GM12878 (cell line): ENCODE measurements around the gene GGT7. TPM values are rescaled to one million over a fixed set of nuclear protein-coding genes. Genes with fewer than 3 reads are reported as not detected.

Source experiments
- BACH1 ChIP-seq: fragments of 450-650 bp; IDR thresholded peaks from 2 replicates; pipeline ENCODE4 v1.6.1; 2017; ENCODE audit warnings: mild to moderate bottlenecking, borderline replicate concordance
- BMI1 ChIP-seq: fragments of 450-650 bp; IDR thresholded peaks from 2 replicates; pipeline ENCODE4 v1.6.1; 2016; ENCODE audit warnings: mild to moderate bottlenecking, moderate library complexity, borderline replicate concordance
- CEBPB ChIP-seq, 2 experiments: fragments of 150-350 bp in 1 of 2; IDR thresholded peaks; 2 replicates each; pipeline ENCODE4 v1.6.1; 2012 to 2014; ENCODE audit warnings: low read depth in 2 of 2, low read length in 2 of 2, borderline replicate concordance in 1 of 2, inconsistent platforms in 1 of 2
- CHD4 ChIP-seq: fragments of 200-600 bp; sonication (generic); IDR thresholded peaks from 2 replicates; pipeline ENCODE4 v1.6.1; 2016; ENCODE audit warnings: mild to moderate bottlenecking
- CREB1 ChIP-seq: IDR thresholded peaks from 2 replicates; pipeline ENCODE4 v1.6.1; 2012; ENCODE audit warnings: low read depth, mild to moderate bottlenecking, inconsistent platforms
- ESRRA ChIP-seq: IDR thresholded peaks from 2 replicates; pipeline ENCODE4 v1.6.1; 2012; ENCODE audit warnings: mild to moderate bottlenecking, low read length, improper control_type of control experiment
- GATAD2B ChIP-seq: fragments of 450-650 bp; conservative IDR thresholded peaks from 2 replicates; pipeline ENCODE4 v1.6.1; 2017; ENCODE audit warnings: low read depth, mild to moderate bottlenecking, moderate library complexity
- HCFC1 ChIP-seq: fragments of 150-350 bp; IDR thresholded peaks from 2 replicates; pipeline ENCODE4 v1.6.1; 2014; ENCODE audit warnings: low read length
- JUND ChIP-seq: IDR thresholded peaks from 2 replicates; pipeline ENCODE4 v1.6.1; 2012; ENCODE audit warnings: low read depth, mild to moderate bottlenecking, low read length, improper control_type of control experiment, moderate library complexity
- KLF5 ChIP-seq: fragments of 450-650 bp; IDR thresholded peaks from 2 replicates; pipeline ENCODE4 v1.6.1; 2014; ENCODE audit warnings: mild to moderate bottlenecking; ENCODE audit not compliant: partially characterized antibody
- MEF2B ChIP-seq: fragments of 450-650 bp; IDR thresholded peaks from 2 replicates; pipeline ENCODE4 v1.6.1; 2018; ENCODE audit warnings: mild to moderate bottlenecking, moderate library complexity; ENCODE audit not compliant: partially characterized antibody, poor library complexity, severe bottlenecking
- NFXL1 ChIP-seq: fragments of 450-650 bp; IDR thresholded peaks from 2 replicates; pipeline ENCODE4 v1.6.1; 2017; ENCODE audit warnings: antibody characterized with exemption, mild to moderate bottlenecking, borderline replicate concordance
- NFYA ChIP-seq: IDR thresholded peaks from 2 replicates; pipeline ENCODE4 v1.6.1; 2011; ENCODE audit warnings: low read depth, mild to moderate bottlenecking, low read length, improper control_type of control experiment, borderline replicate concordance
- NRF1 ChIP-seq: conservative IDR thresholded peaks from 2 replicates; pipeline ENCODE4 v1.6.1; 2011; ENCODE audit warnings: mild to moderate bottlenecking, low read depth, low read length, improper control_type of control experiment
- RBBP5 ChIP-seq: fragments of 200-600 bp; sonication (generic); conservative IDR thresholded peaks from 2 replicates; pipeline ENCODE4 v1.6.1; 2016
- RELA ChIP-seq: fragments of 450-650 bp; IDR thresholded peaks from 2 replicates; pipeline ENCODE4 v1.8.0; 2014; ENCODE audit warnings: borderline replicate concordance; ENCODE audit not compliant: partially characterized antibody
- SIX5 ChIP-seq: IDR thresholded peaks from 2 replicates; pipeline ENCODE4 v1.6.1; 2011; ENCODE audit warnings: mild to moderate bottlenecking, low read depth, low read length, moderate library complexity; ENCODE audit not compliant: severe bottlenecking
- SPI1 ChIP-seq: IDR thresholded peaks from 2 replicates; pipeline ENCODE4 v1.6.1; 2011; ENCODE audit warnings: low read depth, mild to moderate bottlenecking, low read length, moderate library complexity, borderline replicate concordance; ENCODE audit not compliant: insufficient read depth
- SREBF1 ChIP-seq: IDR thresholded peaks from 2 replicates; pipeline ENCODE4 v1.6.1; 2012; ENCODE audit warnings: mild to moderate bottlenecking, low read length
- SRF ChIP-seq, 2 experiments: IDR thresholded peaks; 2 replicates each; pipeline ENCODE4 v1.6.1; 2011; ENCODE audit warnings: low read depth in 2 of 2, low read length in 2 of 2, mild to moderate bottlenecking in 1 of 2, moderate library complexity in 1 of 2
- STAT3 ChIP-seq: IDR thresholded peaks from 2 replicates; pipeline ENCODE4 v1.6.1; 2011; ENCODE audit warnings: low read depth, low read length, improper control_type of control experiment
- TARDBP ChIP-seq: IDR thresholded peaks from 2 replicates; pipeline ENCODE4 v1.6.1; 2016; ENCODE audit warnings: borderline replicate concordance
- YBX1 ChIP-seq: fragments of 450-650 bp; IDR thresholded peaks from 2 replicates; pipeline ENCODE4 v1.6.1; 2016; ENCODE audit warnings: antibody characterized with exemption
- ZBTB33 ChIP-seq: fragments of 450-650 bp; IDR thresholded peaks from 2 replicates; pipeline ENCODE4 v1.6.1; 2017; ENCODE audit warnings: mild to moderate bottlenecking
- ZNF217 ChIP-seq: fragments of 450-650 bp; IDR thresholded peaks from 2 replicates; pipeline ENCODE4 v1.6.1; 2017; ENCODE audit warnings: antibody characterized with exemption, mild to moderate bottlenecking
- polyA plus RNA-seq, 11 experiments: library from polyadenylated mRNA; depleted of rRNA in 4 of 11; unstranded in 6 of 11; stranded (reverse) in 5 of 11; fragments of >200 nt; fragmentation: Nextera tagmentation in 4 of 11; fragmentation: Illumina TruSeq in 1 of 11; extraction: Ambion mirVana in 4 of 11; extraction: Trizol in 1 of 11; gene quantifications; 1 replicate in 1 of 11; 2 replicates in 10 of 11; pipeline versions ENCODE4 v1.2.1 to v1.2.3, GENCODE V29; 2011 to 2016; ENCODE audit warnings: inconsistent platforms in 2 of 11, missing spikeins in 2 of 11, low read depth in 1 of 11
- total RNA-seq, 4 experiments: library from RNA; depleted of rRNA in 3 of 4; stranded (reverse); fragments of >200 nt in 3 of 4; fragmentation: Illumina TruSeq in 1 of 4; extraction: Trizol in 1 of 4; gene quantifications; 2 replicates each; pipeline versions ENCODE4 v1.2.1 to v1.2.3, GENCODE V29; 2013 to 2021
- TF ChIP-seq, protein P1 (sequence below): IDR thresholded peaks from 2 replicates; pipeline ENCODE4 v1.6.1; 2012; ENCODE audit warnings: low read depth, low read length, improper control_type of control experiment
- TF ChIP-seq, protein P2 (sequence below): IDR thresholded peaks from 2 replicates; pipeline ENCODE4 v1.6.1; 2011; ENCODE audit warnings: low read depth, mild to moderate bottlenecking, low read length, moderate library complexity, borderline replicate concordance; ENCODE audit errors: extremely low read depth
- TF ChIP-seq, protein P3 (sequence below): IDR thresholded peaks from 2 replicates; pipeline ENCODE4 v1.6.1; 2012; ENCODE audit warnings: low read depth, low read length, improper control_type of control experiment

Gene GGT7
- total and polyA plus RNA-seq, 10 of the 15 experiments (the other 5 are each of a cell fraction or from before 2014, with no cell fraction given) = 0.02 to 14.7 (median 5.3) TPM

GRCh38 chr20:34872622-34873224, at the start of gene GGT7 (continued):
- TF ChIP-seq ZBTB33 = no peak
- TF ChIP-seq NRF1 = no peak
- TF ChIP-seq, protein P1, sequence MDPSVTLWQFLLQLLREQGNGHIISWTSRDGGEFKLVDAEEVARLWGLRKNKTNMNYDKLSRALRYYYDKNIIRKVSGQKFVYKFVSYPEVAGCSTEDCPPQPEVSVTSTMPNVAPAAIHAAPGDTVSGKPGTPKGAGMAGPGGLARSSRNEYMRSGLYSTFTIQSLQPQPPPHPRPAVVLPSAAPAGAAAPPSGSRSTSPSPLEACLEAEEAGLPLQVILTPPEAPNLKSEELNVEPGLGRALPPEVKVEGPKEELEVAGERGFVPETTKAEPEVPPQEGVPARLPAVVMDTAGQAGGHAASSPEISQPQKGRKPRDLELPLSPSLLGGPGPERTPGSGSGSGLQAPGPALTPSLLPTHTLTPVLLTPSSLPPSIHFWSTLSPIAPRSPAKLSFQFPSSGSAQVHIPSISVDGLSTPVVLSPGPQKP = peak; percentile 65
- TF ChIP-seq CREB1 = peak; percentile 50; the same call in 1 of the 2 replicates
- TF ChIP-seq BACH1 = 0 out of 2 replicates have a peak, but pooled peaks have one; percentile 32
- TF ChIP-seq SRF (IDR thresholded peaks at IDR 0.05; ENCODE audit: low read depth in 2 of 2, low read length in 2 of 2) = no peak
- no peak for TF ChIP-seq BMI1
- peak; percentile 23; the same call in 1 of the 2 replicates for TF ChIP-seq HCFC1
- no peak for TF ChIP-seq NFYA
- TF ChIP-seq SIX5 = no peak
- no peak for TF ChIP-seq STAT3
- no peak for TF ChIP-seq CHD4
- TF ChIP-seq TARDBP = no peak
- TF ChIP-seq GATAD2B = no peak; the same call in 1 of the 2 replicates
- TF ChIP-seq, protein P2, sequence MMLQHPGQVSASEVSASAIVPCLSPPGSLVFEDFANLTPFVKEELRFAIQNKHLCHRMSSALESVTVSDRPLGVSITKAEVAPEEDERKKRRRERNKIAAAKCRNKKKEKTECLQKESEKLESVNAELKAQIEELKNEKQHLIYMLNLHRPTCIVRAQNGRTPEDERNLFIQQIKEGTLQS = no peak
- no peak for TF ChIP-seq ZNF217
- TF ChIP-seq, protein P3, sequence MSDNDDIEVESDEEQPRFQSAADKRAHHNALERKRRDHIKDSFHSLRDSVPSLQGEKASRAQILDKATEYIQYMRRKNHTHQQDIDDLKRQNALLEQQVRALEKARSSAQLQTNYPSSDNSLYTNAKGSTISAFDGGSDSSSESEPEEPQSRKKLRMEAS = peak; percentile 74
- no peak for TF ChIP-seq NFXL1
- no peak for TF ChIP-seq YBX1
- TF ChIP-seq CEBPB (IDR thresholded peaks at IDR 0.05; ENCODE audit: borderline replicate concordance in 1 of 2, low read depth in 2 of 2, low read length in 2 of 2) = no peak
- no peak for TF ChIP-seq SREBF1
- no peak for TF ChIP-seq ESRRA
- no peak for TF ChIP-seq MEF2B
- TF ChIP-seq KLF5 = no peak
- TF ChIP-seq SPI1 = no peak
- TF ChIP-seq RELA = no peak
- TF ChIP-seq JUND = no peak
- TF ChIP-seq RBBP5 = no peak
